ENCODE measurements around the gene ZMYM1. TPM values are rescaled to one million over a fixed set of nuclear protein-coding genes. Genes with fewer than 3 reads are reported as not detected.
A peak's percentile ranks its signal among the peaks of the same experiment; 100 is the strongest.

ZMYM1 gene
- total and polyA plus RNA-seq, 4 donors: 2.6 to 31.6 (median 8.5) TPM

- WGBS, 2 donors: 84 to 90% methylated on average over 4 of the region's 4 CpGs
- no peak for ATAC-seq (ENCODE audit: insufficient read depth, low FRiP score)
These were observed 42.6 kb upstream of the ZMYM1 start for GRCh38 chr1:35036621-35037020.

GRCh38 chr1:35037206-35037605 lies 42.0 kb upstream of the ZMYM1 start:
- DNase-seq (peak in 2 of 3 donors; percentile 32 to 53), ATAC-seq (ENCODE audit: insufficient read depth, low FRiP score) (no peak)
- Histone ChIP-seq H3K9me3 (ENCODE audit: control insufficient read depth in 4 of 4, insufficient read depth in 3 of 4, low read length in 3 of 4) (peaks cover 0 to 8% (median 2%) of the 10 kb centered on the region in 4 donors), H3K4me1 (ENCODE audit: control insufficient read depth in 5 of 5, insufficient read depth in 5 of 5, low read length in 5 of 5) (peaks cover 0 to 5% (median 0%) of the 10 kb centered on the region in 5 donors), H3K36me3 (ENCODE audit: control insufficient read depth in 4 of 4, insufficient read depth in 4 of 4, low read length in 4 of 4) (no peaks in the 10 kb centered on the region), H3K27me3 (ENCODE audit: control insufficient read depth in 3 of 3, insufficient read depth in 3 of 3, low read length in 2 of 3) (no peaks in the 10 kb centered on the region), H3K9ac (ENCODE audit: insufficient read depth in 1 of 2, low read length in 2 of 2) (no peak overlapping the region), H3K4me3 (no peak overlapping the region), H3K27ac (ENCODE audit: low read depth in 1 of 2, low read length in 1 of 2) (no peak overlapping the region)
- 74 to 93% methylated on average over 1 of the region's 1 CpG for WGBS, 2 donors
- TF ChIP-seq CTCF (IDR thresholded peaks at IDR 0.05; ENCODE audit: control extremely low read depth, extremely low read depth): no peak

More at GRCh38 chr1:35036621-35037020, 42.6 kb upstream of the ZMYM1 start:
- Histone ChIP-seq H3K4me3 (no peak overlapping the region), H3K4me1 (ENCODE audit: control insufficient read depth in 5 of 5, insufficient read depth in 5 of 5, low read length in 5 of 5) (peaks cover 0 to 5% (median 0%) of the 10 kb centered on the region in 5 donors), H3K27ac (ENCODE audit: low read depth in 1 of 2, low read length in 1 of 2) (no peak overlapping the region), H3K9ac (ENCODE audit: insufficient read depth in 1 of 2, low read length in 2 of 2) (no peak overlapping the region), H3K27me3 (ENCODE audit: control insufficient read depth in 3 of 3, insufficient read depth in 3 of 3, low read length in 2 of 3) (no peaks in the 10 kb centered on the region), H3K36me3 (ENCODE audit: control insufficient read depth in 4 of 4, insufficient read depth in 4 of 4, low read length in 4 of 4) (no peaks in the 10 kb centered on the region), H3K9me3 (ENCODE audit: control insufficient read depth in 4 of 4, insufficient read depth in 3 of 4, low read length in 3 of 4) (peaks cover 0 to 8% (median 2%) of the 10 kb centered on the region in 4 donors)
- no peak for TF ChIP-seq CTCF (IDR thresholded peaks at IDR 0.05; ENCODE audit: control extremely low read depth, extremely low read depth)
- DNase-seq: peak in 1 of 3 donors; percentile 4

GRCh38 chr1:35038723-35039122 lies 40.5 kb upstream of the ZMYM1 start:
- Histone ChIP-seq H3K27ac (ENCODE audit: low read depth in 1 of 2, low read length in 1 of 2) (no peak overlapping the region), H3K4me1 (ENCODE audit: control insufficient read depth in 5 of 5, insufficient read depth in 5 of 5, low read length in 5 of 5) (peaks cover 0 to 5% (median 0%) of the 10 kb centered on the region in 5 donors), H3K9me3 (ENCODE audit: control insufficient read depth in 4 of 4, insufficient read depth in 3 of 4, low read length in 3 of 4) (peaks cover 0 to 2% (median under 1%) of the 10 kb centered on the region in 4 donors), H3K27me3 (ENCODE audit: control insufficient read depth in 3 of 3, insufficient read depth in 3 of 3, low read length in 2 of 3) (no peaks in the 10 kb centered on the region), H3K4me3 (no peak overlapping the region), H3K36me3 (ENCODE audit: control insufficient read depth in 4 of 4, insufficient read depth in 4 of 4, low read length in 4 of 4) (no peaks in the 10 kb centered on the region), H3K9ac (ENCODE audit: insufficient read depth in 1 of 2, low read length in 2 of 2) (no peak overlapping the region)
- ATAC-seq (ENCODE audit: insufficient read depth, low FRiP score) (no peak), DNase-seq (no peak)
- 75 to 98% methylated on average over 1 of the region's 1 CpG for WGBS, 2 donors
- no peak for TF ChIP-seq CTCF (IDR thresholded peaks at IDR 0.05; ENCODE audit: control extremely low read depth, extremely low read depth)

GRCh38 chr1:35043498-35043897 lies 35.7 kb upstream of the ZMYM1 start:
- Histone ChIP-seq H3K4me3 (no peak overlapping the region), H3K9ac (ENCODE audit: insufficient read depth in 1 of 2, low read length in 2 of 2) (no peak overlapping the region), H3K9me3 (ENCODE audit: control insufficient read depth in 4 of 4, insufficient read depth in 3 of 4, low read length in 3 of 4) (no peaks in the 10 kb centered on the region), H3K27me3 (ENCODE audit: control insufficient read depth in 3 of 3, insufficient read depth in 3 of 3, low read length in 2 of 3) (no peaks in the 10 kb centered on the region), H3K36me3 (ENCODE audit: control insufficient read depth in 4 of 4, insufficient read depth in 4 of 4, low read length in 4 of 4) (no peaks in the 10 kb centered on the region), H3K27ac (ENCODE audit: low read depth in 1 of 2, low read length in 1 of 2) (no peak overlapping the region), H3K4me1 (ENCODE audit: control insufficient read depth in 5 of 5, insufficient read depth in 5 of 5, low read length in 5 of 5) (no peaks in the 10 kb centered on the region)
- no peak for TF ChIP-seq CTCF (IDR thresholded peaks at IDR 0.05; ENCODE audit: control extremely low read depth, extremely low read depth)
- WGBS, 2 donors: 78 to 82% methylated on average over 3 of the region's 3 CpGs
- DNase-seq (no peak), ATAC-seq (ENCODE audit: insufficient read depth, low FRiP score) (no peak)

Measured in lung (tissue), 12 donors.